Measurements from ENCODE around the gene ZC2HC1C. TPM values are rescaled to one million over a fixed set of nuclear protein-coding genes. Genes with fewer than 3 reads are reported as not detected.

Gene ZC2HC1C
- total RNA-seq, 1 experiment from 2014 or later, result not detected

- no peak for DNase-seq
- Histone ChIP-seq H3K4me1 (peaks cover 18% of the 10 kb centered on the region), H3K27me3 (no peaks in the 10 kb centered on the region), H3K4me3 (no peak overlapping the region), H3K27ac (no peak overlapping the region), H3K9me3 (replicated peaks) (no peaks in the 10 kb centered on the region), H3K36me3 (peaks cover 6% of the 10 kb centered on the region)
Measured at GRCh38 chr14:75047506-75047905, 21.9 kb upstream of the ZC2HC1C start.

DNA sequence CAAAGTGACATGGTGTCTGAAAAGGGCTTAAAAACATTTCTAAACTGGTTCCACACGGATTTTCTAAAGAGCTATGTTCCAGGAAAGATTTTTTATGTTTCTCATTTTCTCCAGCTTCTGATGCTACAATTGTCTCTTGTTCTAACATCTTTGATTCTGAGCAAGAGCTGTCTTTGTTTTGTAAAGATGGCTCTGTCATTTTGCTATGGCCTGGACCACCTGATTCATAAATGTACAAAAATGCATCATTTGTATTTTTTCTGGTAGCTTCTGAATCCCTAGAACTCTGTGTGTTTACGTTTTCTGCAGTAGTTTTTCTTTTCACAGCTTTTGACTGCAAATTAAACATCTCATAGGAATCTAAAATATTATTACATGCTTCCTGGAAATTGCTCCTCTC, 21.3 kb upstream of the ZC2HC1C start:
- Histone ChIP-seq H3K4me3 (no peak overlapping the region), H3K27ac (no peak overlapping the region), H3K4me1 (peaks cover 12% of the 10 kb centered on the region), H3K27me3 (no peaks in the 10 kb centered on the region), H3K9me3 (replicated peaks) (no peaks in the 10 kb centered on the region), H3K36me3 (peaks cover 10% of the 10 kb centered on the region)
- no peak for DNase-seq

- Histone ChIP-seq H3K27ac (no peak overlapping the region), H3K36me3 (peaks cover 12% of the 10 kb centered on the region)
Measured at GRCh38 chr14:75049136-75049535, 20.3 kb upstream of the ZC2HC1C start.

DNA sequence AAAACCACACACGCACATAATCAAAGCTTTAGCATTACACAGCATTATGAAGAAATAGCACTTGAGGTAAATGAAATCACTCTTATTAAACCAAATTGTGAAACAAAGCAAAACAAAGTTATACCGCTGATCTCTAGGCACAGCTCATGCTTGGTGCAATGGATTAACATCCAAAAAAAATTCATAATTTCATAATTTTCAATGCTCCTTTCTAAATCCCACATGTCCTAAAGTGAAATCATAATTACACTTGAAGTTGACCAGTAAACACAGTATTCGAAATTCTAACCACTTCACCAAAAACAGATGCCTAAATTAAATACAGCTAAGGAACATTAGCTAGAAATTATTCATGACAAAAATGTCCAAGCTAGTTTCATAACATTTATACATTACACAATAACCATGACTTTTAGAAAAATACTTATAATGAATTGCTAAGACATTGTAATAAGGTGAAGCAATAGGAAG, 19.7 kb upstream of the ZC2HC1C start:
- Histone ChIP-seq H3K27ac (no peak overlapping the region), H3K9me3 (replicated peaks) (no peaks in the 10 kb centered on the region)
- DNase-seq, result no peak

More at GRCh38 chr14:75049136-75049535, 20.3 kb upstream of the ZC2HC1C start:
- no peak overlapping the region for H3K4me3 ChIP-seq
- no peak for DNase-seq
- no peaks in the 10 kb centered on the region for H3K27me3 ChIP-seq
- H3K4me1 ChIP-seq, result peaks cover 1% of the 10 kb centered on the region
- H3K9me3 ChIP-seq (replicated peaks), result no peaks in the 10 kb centered on the region

DNA sequence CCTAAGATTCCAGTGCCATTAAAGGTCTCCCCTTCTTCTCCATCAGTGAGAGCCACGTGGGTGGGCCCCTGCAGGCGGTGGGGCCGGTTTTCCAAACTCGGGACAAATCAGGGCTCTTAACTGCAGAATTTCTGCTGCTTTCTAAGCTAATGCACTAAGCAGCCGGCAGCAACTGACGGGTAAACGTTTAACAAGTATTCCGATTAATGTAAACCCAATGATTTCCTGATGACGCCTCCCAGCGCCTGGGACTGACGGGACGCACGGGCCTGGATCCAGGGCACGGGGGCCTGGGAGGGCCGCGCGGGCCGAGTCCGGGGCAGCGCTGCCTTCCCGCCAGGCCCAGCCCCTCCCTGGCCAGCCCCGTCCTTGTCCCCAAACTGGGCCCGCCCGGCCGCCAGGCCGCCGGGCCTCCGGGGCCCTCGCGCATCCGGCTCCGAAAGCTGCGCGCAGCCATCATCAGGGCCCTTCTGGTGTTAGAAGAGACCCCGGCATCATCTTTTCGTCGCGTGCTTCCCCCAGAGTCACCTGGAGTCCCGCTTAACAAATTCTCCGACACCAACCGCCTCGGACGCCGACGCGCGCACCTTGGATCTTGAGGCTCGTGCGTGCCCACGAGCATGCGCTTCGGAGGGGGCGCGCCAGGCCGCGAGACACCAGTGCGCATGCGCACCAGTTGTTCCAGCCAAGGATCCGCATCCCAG, 18.4 kb upstream of the ZC2HC1C start, which contains the start of gene MLH3:
Gene MLH3 (minus strand): TSS at position 616 of the 704 bp plus-strand sequence. CDS start 1,812 bp downstream, outside the sequence.
- no peaks in the 10 kb centered on the region for H3K27me3 ChIP-seq
- H3K4me3 ChIP-seq, result peak within 1 kb of the TSS; percentile 53

More for the DNA sequence above, 19.7 kb upstream of the ZC2HC1C start:
- H3K27me3 ChIP-seq, result no peaks in the 10 kb centered on the region
- H3K4me1 ChIP-seq, result no peaks in the 10 kb centered on the region; the same call in 1 of the 2 replicates
- peaks cover 17% of the 10 kb centered on the region for H3K36me3 ChIP-seq
- H3K4me3 ChIP-seq, result no peak overlapping the region

GRCh38 chr14:75051556-75051899, 17.9 kb upstream of the ZC2HC1C start:
- Histone ChIP-seq H3K4me1 (no peaks in the 10 kb centered on the region), H3K36me3 (peaks cover 27% of the 10 kb centered on the region), H3K9me3 (replicated peaks) (no peaks in the 10 kb centered on the region; the same call in 1 of the 2 replicates), H3K27me3 (no peaks in the 10 kb centered on the region), H3K27ac (peak overlapping the region; percentile 59), H3K4me3 (peak overlapping the region; percentile 53)
- no peak for DNase-seq

More for the DNA sequence above, 18.4 kb upstream of the ZC2HC1C start, which contains the start of gene MLH3:
- Histone ChIP-seq H3K36me3 (peaks cover 25% of the 10 kb centered on the region), H3K27ac (peak within 1 kb of the TSS; percentile 59), H3K9me3 (replicated peaks) (no peaks in the 10 kb centered on the region), H3K4me1 (no peaks in the 10 kb centered on the region)
- peak; percentile 53 to 65 for DNase-seq

- Histone ChIP-seq H3K4me3 (no peak overlapping the region), H3K27ac (no peak overlapping the region), H3K36me3 (peaks cover 27% of the 10 kb centered on the region), H3K4me1 (no peaks in the 10 kb centered on the region), H3K9me3 (replicated peaks) (no peaks in the 10 kb centered on the region; the same call in 1 of the 2 replicates), H3K27me3 (no peaks in the 10 kb centered on the region)
- DNase-seq, result no peak
Measured at GRCh38 chr14:75053396-75054291, 15.8 kb upstream of the ZC2HC1C start.

DNA sequence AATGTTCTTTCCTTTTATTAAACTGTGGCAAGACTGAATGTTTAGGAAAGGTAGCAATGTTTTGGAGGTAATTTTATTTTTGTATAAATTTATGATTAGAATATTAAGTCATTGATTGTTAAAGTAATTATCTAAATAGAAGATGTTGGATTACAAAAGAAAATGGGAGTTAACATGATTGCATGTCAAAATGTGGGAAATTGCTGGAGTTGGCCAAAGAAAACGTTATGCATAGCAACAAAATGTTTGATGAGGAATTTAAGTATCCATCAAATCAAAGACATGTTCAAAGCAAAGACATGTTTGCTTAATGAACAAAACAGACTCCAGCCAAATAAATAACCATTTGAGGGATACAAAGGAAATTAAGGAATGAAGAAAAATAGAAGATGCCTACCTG, 15.0 kb upstream of the ZC2HC1C start:
- no peak overlapping the region for H3K27ac ChIP-seq
- DNase-seq, result no peak
- no peaks in the 10 kb centered on the region; the same call in 1 of the 2 replicates for H3K9me3 ChIP-seq (replicated peaks)
- H3K36me3 ChIP-seq, result peaks cover 27% of the 10 kb centered on the region
- no peaks in the 10 kb centered on the region for H3K27me3 ChIP-seq
- no peaks in the 10 kb centered on the region for H3K4me1 ChIP-seq
- H3K4me3 ChIP-seq, result no peak overlapping the region

GRCh38 chr14:75059642-75060041, 9.8 kb upstream of the ZC2HC1C start:
- no peak for DNase-seq
- Histone ChIP-seq H3K27ac (no peak overlapping the region), H3K36me3 (peaks cover 27% of the 10 kb centered on the region), H3K27me3 (no peaks in the 10 kb centered on the region), H3K9me3 (replicated peaks) (no peaks in the 10 kb centered on the region; the same call in 1 of the 2 replicates), H3K4me1 (peaks cover 5% of the 10 kb centered on the region), H3K4me3 (no peak overlapping the region)

DNA sequence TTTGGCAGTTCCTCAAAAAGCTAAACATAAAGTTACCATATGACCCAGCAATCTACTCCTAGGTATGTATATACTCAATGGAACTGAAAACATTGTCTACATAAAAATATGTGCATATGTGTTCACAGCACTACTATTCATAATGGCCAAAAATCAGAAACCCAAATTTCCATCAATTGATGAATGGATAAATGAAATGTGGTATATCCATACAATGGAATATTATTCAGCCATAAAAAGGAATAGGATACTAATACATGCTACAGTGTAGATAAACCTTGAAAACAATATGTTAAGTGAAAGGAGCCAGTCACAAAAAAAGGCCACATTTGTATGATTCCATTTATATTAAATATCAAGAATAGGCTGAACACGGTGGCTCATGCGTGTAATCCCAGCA, 9.0 kb upstream of the ZC2HC1C start:
- Histone ChIP-seq H3K36me3 (peaks cover 24% of the 10 kb centered on the region), H3K4me3 (no peak overlapping the region), H3K9me3 (replicated peaks) (no peaks in the 10 kb centered on the region; the same call in 1 of the 2 replicates), H3K27me3 (no peaks in the 10 kb centered on the region), H3K4me1 (peaks cover 5% of the 10 kb centered on the region), H3K27ac (no peak overlapping the region)
- DNase-seq, result no peak

GRCh38 chr14:75063013-75063412, 6.4 kb upstream of the ZC2HC1C start:
- DNase-seq, result peak in 1 of 2 experiments; percentile 20
- peaks cover 5% of the 10 kb centered on the region for H3K4me1 ChIP-seq

GRCh38 chr14:75063491-75064204, 5.8 kb upstream of the ZC2HC1C start, which contains the start of gene ACYP1:
Gene ACYP1 (minus strand): TSS chr14:75064024. CDS start chr14:75063553, 471 bp downstream.
- peaks cover 16% of the 10 kb centered on the region for H3K36me3 ChIP-seq
- peak; percentile 94 to 96 for DNase-seq
- H3K4me1 ChIP-seq, result peaks cover 5% of the 10 kb centered on the region
- H3K27ac ChIP-seq, result peak within 1 kb of the TSS; percentile 84
- peak within 1 kb of the TSS; percentile 70 for H3K4me3 ChIP-seq
- no peaks in the 10 kb centered on the region for H3K27me3 ChIP-seq
- H3K9me3 ChIP-seq (replicated peaks), result no peaks in the 10 kb centered on the region

More at GRCh38 chr14:75063013-75063412, 6.4 kb upstream of the ZC2HC1C start:
- Histone ChIP-seq H3K36me3 (peaks cover 16% of the 10 kb centered on the region), H3K27me3 (no peaks in the 10 kb centered on the region), H3K4me3 (peak overlapping the region; percentile 70), H3K9me3 (replicated peaks) (no peaks in the 10 kb centered on the region), H3K27ac (peak overlapping the region; percentile 84)

- Histone ChIP-seq H3K27me3 (no peaks in the 10 kb centered on the region), H3K4me3 (peak overlapping the region; percentile 70), H3K36me3 (peaks cover 16% of the 10 kb centered on the region), H3K9me3 (replicated peaks) (no peaks in the 10 kb centered on the region), H3K27ac (peak overlapping the region; percentile 84), H3K4me1 (peaks cover 5% of the 10 kb centered on the region)
- DNase-seq, result no peak
Measured at GRCh38 chr14:75064205-75064567, 5.3 kb upstream of the ZC2HC1C start.

DNA sequence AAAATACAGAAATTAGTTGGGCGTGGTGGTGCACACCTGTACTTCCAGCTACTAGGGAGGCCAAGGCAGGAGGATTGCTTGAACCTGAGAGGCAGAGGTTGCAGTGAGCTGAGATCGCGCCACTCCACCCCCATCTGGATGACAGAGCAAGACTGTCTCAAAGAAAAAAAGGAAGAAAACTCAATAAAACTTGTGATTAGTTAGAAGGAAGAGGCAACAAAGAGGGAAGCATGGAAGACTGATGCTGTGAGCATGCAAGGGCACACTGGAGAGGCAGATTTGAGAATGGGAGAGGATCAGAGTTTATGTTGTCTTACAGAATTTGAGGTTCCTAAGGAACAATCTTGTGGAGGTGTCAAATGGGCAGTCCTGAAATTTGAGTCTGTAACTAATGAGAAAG, 2.8 kb upstream of the ZC2HC1C start:
- H3K9me3 ChIP-seq (replicated peaks), result no peaks in the 10 kb centered on the region

More for the DNA sequence above, 2.8 kb upstream of the ZC2HC1C start:
- Histone ChIP-seq H3K27me3 (no peaks in the 10 kb centered on the region), H3K4me3 (no peak overlapping the region), H3K27ac (no peak overlapping the region), H3K36me3 (no peaks in the 10 kb centered on the region), H3K4me1 (peaks cover 5% of the 10 kb centered on the region)
- no peak for DNase-seq

All from SJCRH30 (cell line).